DND-41 (cell line): ENCODE measurements around the gene METTL9.
"Not testable (repeated sequence)": the region's sequence is repeated elsewhere in the genome, so short reads cannot be mapped to it uniquely, and the experiment has no call there.

Experiments
- EZH2 ChIP-seq: IDR thresholded peaks from 3 replicates; pipeline ENCODE4 v1.6.1; 2012; ENCODE audit warnings: borderline replicate concordance, low read depth, mild to moderate bottlenecking, moderate library complexity, low read length, inconsistent platforms; ENCODE audit not compliant: severe bottlenecking
- TF ChIP-seq, protein P1 (sequence below): IDR thresholded peaks from 2 replicates; pipeline ENCODE4 v1.5.1; 2012; ENCODE audit warnings: borderline replicate concordance, low read length, moderate library complexity, mild to moderate bottlenecking; ENCODE audit not compliant: poor library complexity, severe bottlenecking; ENCODE audit errors: extremely low read depth

DNA sequence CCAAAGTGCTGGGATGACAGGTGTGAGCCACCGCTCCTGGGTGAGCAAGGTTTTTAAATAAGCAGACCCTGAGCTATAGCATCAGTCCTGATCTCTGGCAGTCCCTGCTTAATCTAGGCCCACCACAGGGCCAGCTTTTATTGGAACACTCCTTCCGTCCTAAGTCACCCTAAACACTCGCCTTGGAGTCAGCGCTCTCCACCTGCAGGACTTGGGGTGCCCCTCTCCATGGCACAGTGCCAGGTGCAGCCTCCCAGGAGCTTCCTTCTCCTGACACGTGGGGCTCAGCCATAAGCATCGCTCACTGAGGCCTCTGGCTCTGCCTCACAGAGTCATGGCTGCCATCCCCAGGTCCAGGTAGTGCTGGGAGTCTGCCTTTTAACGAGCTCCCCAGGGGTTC lies 48.3 kb upstream of the METTL9 start:
- TF ChIP-seq, protein P1, sequence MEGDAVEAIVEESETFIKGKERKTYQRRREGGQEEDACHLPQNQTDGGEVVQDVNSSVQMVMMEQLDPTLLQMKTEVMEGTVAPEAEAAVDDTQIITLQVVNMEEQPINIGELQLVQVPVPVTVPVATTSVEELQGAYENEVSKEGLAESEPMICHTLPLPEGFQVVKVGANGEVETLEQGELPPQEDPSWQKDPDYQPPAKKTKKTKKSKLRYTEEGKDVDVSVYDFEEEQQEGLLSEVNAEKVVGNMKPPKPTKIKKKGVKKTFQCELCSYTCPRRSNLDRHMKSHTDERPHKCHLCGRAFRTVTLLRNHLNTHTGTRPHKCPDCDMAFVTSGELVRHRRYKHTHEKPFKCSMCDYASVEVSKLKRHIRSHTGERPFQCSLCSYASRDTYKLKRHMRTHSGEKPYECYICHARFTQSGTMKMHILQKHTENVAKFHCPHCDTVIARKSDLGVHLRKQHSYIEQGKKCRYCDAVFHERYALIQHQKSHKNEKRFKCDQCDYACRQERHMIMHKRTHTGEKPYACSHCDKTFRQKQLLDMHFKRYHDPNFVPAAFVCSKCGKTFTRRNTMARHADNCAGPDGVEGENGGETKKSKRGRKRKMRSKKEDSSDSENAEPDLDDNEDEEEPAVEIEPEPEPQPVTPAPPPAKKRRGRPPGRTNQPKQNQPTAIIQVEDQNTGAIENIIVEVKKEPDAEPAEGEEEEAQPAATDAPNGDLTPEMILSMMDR: not testable (repeated sequence)
- not testable (repeated sequence) for TF ChIP-seq EZH2
